K562 (cell line): ENCODE measurements around the gene ASIP.
"Not testable (repeated sequence)": the region's sequence is repeated elsewhere in the genome, so short reads cannot be mapped to it uniquely, and the experiment has no call there.

Experiments
- EZH2 ChIP-seq: IDR thresholded peaks from 2 replicates; pipeline ENCODE4 v1.6.1; 2012; ENCODE audit warnings: low read depth, mild to moderate bottlenecking, inconsistent platforms, low read length, borderline replicate concordance
- HDAC2 ChIP-seq: fragments of 450-650 bp; IDR thresholded peaks from 2 replicates; pipeline ENCODE4 v1.6.1; 2016; ENCODE audit warnings: mild to moderate bottlenecking
- PHF8 ChIP-seq: fragments of 200-600 bp; sonication (generic); IDR thresholded peaks from 2 replicates; pipeline ENCODE4 v1.6.1; 2012; ENCODE audit warnings: mixed run types, mild to moderate bottlenecking, inconsistent platforms, low read length, moderate library complexity, borderline replicate concordance
- PTRF ChIP-seq: fragments of 450-650 bp; IDR thresholded peaks from 2 replicates; pipeline ENCODE4 v1.6.1; 2016; ENCODE audit warnings: mild to moderate bottlenecking, missing genetic modification characterization, missing compliant biosample characterization
- RAD21 ChIP-seq, 2 experiments: fragments of 250-450 bp in 1 of 2; fragments of 450-650 bp in 1 of 2; sonication (Bioruptor Pico) in 1 of 2; formaldehyde crosslinking in 1 of 2; IDR thresholded peaks in 1 of 2; conservative IDR thresholded peaks in 1 of 2; 2 replicates each; pipeline versions ENCODE4 v1.4.0 to v1.8.0; 2020 to 2022; ENCODE audit warnings: mild to moderate bottlenecking in 2 of 2, moderate library complexity in 1 of 2
- SRF ChIP-seq, 2 experiments: fragments of 250-450, 450-650 bp in 1 of 2; sonication (Bioruptor Pico) in 1 of 2; sonication (generic) in 1 of 2; formaldehyde crosslinking; IDR thresholded peaks; 2 replicates each; pipeline versions ENCODE4 v1.5.0 to v1.5.1; 2020 to 2022; ENCODE audit warnings: mild to moderate bottlenecking in 1 of 2, missing genetic modification reagents in 1 of 2
- TAF1 ChIP-seq: IDR thresholded peaks from 2 replicates; pipeline ENCODE4 v1.6.1; 2011; ENCODE audit warnings: mild to moderate bottlenecking, low read length, moderate library complexity; ENCODE audit not compliant: insufficient read depth, control insufficient read depth, severe bottlenecking; ENCODE audit errors: extremely low read depth
- ZNF12 ChIP-seq: sonication (generic); formaldehyde crosslinking; IDR thresholded peaks from 2 replicates; pipeline ENCODE4 v1.4.0; 2020; ENCODE audit warnings: mild to moderate bottlenecking, missing genetic modification reagents
- ZNF24 ChIP-seq: fragments of 450-650 bp; IDR thresholded peaks from 2 replicates; pipeline ENCODE4 v1.6.1; 2016
- ZNF354B ChIP-seq: fragments of 250-450 bp; sonication (Bioruptor Pico); IDR thresholded peaks from 2 replicates; pipeline ENCODE4 v1.4.0; 2020
- ZNF644 ChIP-seq: fragments of 200-800 bp; sonication (Bioruptor generic); IDR thresholded peaks from 2 replicates; pipeline ENCODE4 v1.6.1; 2016; ENCODE audit warnings: low read depth, missing genetic modification characterization, missing compliant biosample characterization
- ZNF75A ChIP-seq: fragments of 450-650 bp; formaldehyde crosslinking; IDR thresholded peaks from 2 replicates; pipeline ENCODE4 v1.4.0; 2020; ENCODE audit warnings: mild to moderate bottlenecking
- ZZZ3 ChIP-seq: fragments of 450-650 bp; IDR thresholded peaks from 2 replicates; pipeline ENCODE4 v1.6.1; 2016; ENCODE audit warnings: antibody characterized with exemption, mild to moderate bottlenecking, moderate library complexity

DNA sequence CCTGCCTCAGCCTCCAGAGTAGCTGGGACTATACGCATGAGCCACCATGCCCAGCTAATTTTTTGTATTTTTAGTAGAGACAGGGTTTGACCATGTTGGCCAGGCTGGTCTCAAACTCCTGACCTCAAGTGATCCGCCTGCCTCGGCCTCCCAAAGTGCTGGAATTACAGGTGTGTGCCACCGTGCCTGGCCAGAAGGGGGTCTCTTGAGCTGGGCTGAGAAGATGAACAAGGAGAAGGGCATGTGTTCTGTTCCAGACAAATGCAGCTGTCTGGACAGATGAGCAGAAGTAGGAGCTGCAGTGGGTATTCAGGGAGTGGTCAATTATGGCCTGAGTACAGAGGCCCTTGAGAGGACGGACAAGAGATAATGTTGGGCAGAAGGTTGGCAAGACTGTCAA, 46.3 kb downstream of the ASIP start:
- not testable (repeated sequence) for TF ChIP-seq ZNF354B (CRISPR knock-in tag); TAF1; PTRF (tag); ZNF12; SRF (CRISPR knock-in tag; IDR thresholded peaks at IDR 0.05); EZH2; HDAC2; ZZZ3; ZNF24; RAD21 (CRISPR knock-in tag; conservative IDR thresholded peaks at IDR 0.05 in 1 of 2, IDR thresholded peaks at IDR 0.05 in 1 of 2); PHF8; ZNF75A (CRISPR knock-in tag); ZNF644 (tag)
